ENCODE results near the gene HDHD5.

- TF ChIP-seq CTCF (IDR thresholded peaks at IDR 0.05): no peak
- TF ChIP-seq POLR2AphosphoS5 (IDR thresholded peaks at IDR 0.05): no peak
- TF ChIP-seq EP300 (IDR thresholded peaks at IDR 0.05): no peak
These were observed 61.4 kb downstream of the HDHD5 start for GRCh38 chr22:17097701-17098100.
